IMR-90 (cell line): Measurements from ENCODE around the gene RARB. TPM values are rescaled to one million over a fixed set of nuclear protein-coding genes. Genes with fewer than 3 reads are reported as not detected.

Experiments
- ATAC-seq: fragments of 200-7000 bp; cut with Tn5 transposase; 2 replicates; pipeline ENCODE4 v1.9.1; 2020; ENCODE audit warnings: low read depth, mild to moderate bottlenecking, moderate library complexity
- BruUV-seq: library from RNA; stranded (reverse); fragments of 400-500 nt; replicated peaks from 2 replicates; lab custom pipeline; 2021; lab: Mats Ljungman, UMichigan
- CTCF ChIA-PET: fragments of 300-600 bp; formaldehyde crosslinking; extraction: SDS; loops from one replicate; lab custom pipeline; 2021; ENCODE audit warnings: antibody characterized with exemption; lab: Yijun Ruan, JAX
- POLR2A ChIA-PET: fragments of 300-600 bp; sonication (Branson Sonifier 250); formaldehyde crosslinking; loops from one replicate; lab custom pipeline; 2022; ENCODE audit warnings: antibody characterized with exemption; ENCODE audit not compliant: unreplicated experiment; lab: Charles Lee
- DNase-seq: peaks from one replicate; pipeline ENCODE4 v3.0.0; 2013
- H2AFZ ChIP-seq: replicated peaks from 2 replicates; pipeline ENCODE3; 2013; ENCODE audit warnings: low read length, mild to moderate bottlenecking; ENCODE audit not compliant: poor library complexity
- H2AK5ac ChIP-seq: 2 replicates; pipeline ENCODE4 v1.6.1; 2013; ENCODE audit warnings: low read depth, low read length, inconsistent platforms
- H2AK9ac ChIP-seq: replicated peaks from 2 replicates; pipeline ENCODE3; 2013; ENCODE audit warnings: mild to moderate bottlenecking, low read depth, low read length, moderate library complexity; ENCODE audit not compliant: poor library complexity
- H2BK120ac ChIP-seq: 2 replicates; pipeline ENCODE4 v1.6.1; 2013; ENCODE audit warnings: low read depth, low read length, inconsistent platforms
- H2BK15ac ChIP-seq: 3 replicates; pipeline ENCODE4 v1.6.1; 2013; ENCODE audit warnings: low read depth, low read length, inconsistent platforms
- H2BK20ac ChIP-seq: 2 replicates; pipeline ENCODE4 v1.6.1; 2013; ENCODE audit warnings: low read depth, mild to moderate bottlenecking, inconsistent platforms, low read length, moderate library complexity
- H2BK5ac ChIP-seq: 2 replicates; pipeline ENCODE4 v1.6.1; 2013; ENCODE audit warnings: mild to moderate bottlenecking, low read depth, low read length, inconsistent platforms; ENCODE audit not compliant: poor library complexity, severe bottlenecking
- H3K14ac ChIP-seq: replicated peaks from 2 replicates; pipeline ENCODE4 v1.6.1; 2013; ENCODE audit warnings: low read depth, low read length, inconsistent platforms
- H3K18ac ChIP-seq: 2 replicates; pipeline ENCODE4 v1.6.1; 2013; ENCODE audit warnings: low read depth, low read length, control low read depth
- H3K23ac ChIP-seq: 2 replicates; pipeline ENCODE4 v1.6.1; 2013; ENCODE audit warnings: low read depth, low read length, inconsistent platforms
- H3K27ac ChIP-seq: 2 replicates; pipeline ENCODE4 v1.5.1; 2013; ENCODE audit warnings: mild to moderate bottlenecking, control low read depth, low read length; ENCODE audit not compliant: insufficient read depth
- H3K27me3 ChIP-seq: 2 replicates; pipeline ENCODE4 v1.6.1; 2013; ENCODE audit warnings: low read length; ENCODE audit not compliant: control insufficient read depth, insufficient read depth
- H3K36me3 ChIP-seq: 2 replicates; pipeline ENCODE4 v1.6.1; 2013; ENCODE audit warnings: low read length, mixed read lengths; ENCODE audit not compliant: control insufficient read depth, insufficient read depth
- H3K4ac ChIP-seq: 2 replicates; pipeline ENCODE4 v1.6.1; 2013; ENCODE audit warnings: low read depth, low read length, inconsistent platforms
- H3K4me1 ChIP-seq: 2 replicates; pipeline ENCODE4 v1.6.1; 2013; ENCODE audit warnings: low read length, mixed read lengths; ENCODE audit not compliant: control insufficient read depth, insufficient read depth
- H3K4me2 ChIP-seq: 2 replicates; pipeline ENCODE4 v1.6.1; 2013; ENCODE audit warnings: low read depth, mild to moderate bottlenecking, control low read depth, low read length, moderate library complexity
- H3K4me3 ChIP-seq: 2 replicates; pipeline ENCODE4 v1.5.1; 2013; ENCODE audit warnings: low read depth, mild to moderate bottlenecking, control low read depth, low read length, moderate library complexity; ENCODE audit not compliant: insufficient read depth
- H3K56ac ChIP-seq: 2 replicates; pipeline ENCODE4 v1.6.1; 2013; ENCODE audit warnings: low read length, inconsistent platforms; ENCODE audit not compliant: insufficient read depth; ENCODE audit errors: extremely low read depth
- H3K79me1 ChIP-seq, 2 experiments: 2 replicates each; pipeline ENCODE4 v1.6.1; 2013; ENCODE audit warnings: low read length in 2 of 2, inconsistent platforms in 1 of 2, low read depth in 1 of 2
- H3K9ac ChIP-seq: 2 replicates; pipeline ENCODE4 v1.6.1; 2013; ENCODE audit warnings: low read depth, low read length, control low read depth
- H3K9me1 ChIP-seq: 2 replicates; pipeline ENCODE4 v1.6.1; 2013; ENCODE audit warnings: low read length, inconsistent platforms; ENCODE audit not compliant: insufficient read depth
- H3K9me3 ChIP-seq: 2 replicates; pipeline ENCODE4 v1.6.1; 2013; ENCODE audit warnings: low read length; ENCODE audit not compliant: control insufficient read depth, insufficient read depth
- H4K20me1 ChIP-seq: 2 replicates; pipeline ENCODE4 v1.6.1; 2013; ENCODE audit warnings: low read length, inconsistent platforms; ENCODE audit not compliant: insufficient read depth
- H4K5ac ChIP-seq: 2 replicates; pipeline ENCODE4 v1.6.1; 2013; ENCODE audit warnings: mild to moderate bottlenecking, low read depth, low read length, control low read depth
- H4K8ac ChIP-seq, 2 experiments: 2 replicates each; pipeline ENCODE4 v1.6.1; 2013; ENCODE audit warnings: low read depth in 2 of 2, low read length in 2 of 2, control low read depth in 1 of 2, inconsistent platforms in 1 of 2
- H4K91ac ChIP-seq: 2 replicates; pipeline ENCODE4 v1.6.1; 2013; ENCODE audit warnings: low read depth, low read length, inconsistent platforms; ENCODE audit not compliant: insufficient read depth
- CTCF ChIP-seq: conservative IDR thresholded peaks from 2 replicates; pipeline ENCODE4 v1.5.1; 2012; ENCODE audit warnings: mild to moderate bottlenecking, low read depth, low read length, improper control_type of control experiment
- WGBS, 2 experiments: methylation state at CpG; one replicate each; pipeline versions ENCODE4 v1.1.5 to v1.1.7; 2013; ENCODE audit warnings: missing lambda C conversion rate in 2 of 2; ENCODE audit not compliant: insufficient read length in 1 of 2; ENCODE audit errors: extremely low coverage in 2 of 2; 5-methylcytosine and 5-hydroxymethylcytosine counted together
- dilution Hi-C: fragments of 300-500 bp; cut with HindIII; formaldehyde crosslinking; loops from one replicate; pipeline ENCODE4 v1.14.3; 2018; ENCODE audit warnings: low sequenced_read_pairs; ENCODE audit not compliant: unreplicated experiment
- in situ Hi-C: fragments of 300-500 bp; cut with MboI; formaldehyde crosslinking; loops from 3 replicates; pipeline ENCODE4 v1.14.3; 2019; ENCODE audit warnings: low sequenced_read_pairs, inconsistent platforms, mixed read lengths
- intact Hi-C: fragments of 100-400 bp; cut with micrococcal nuclease; formaldehyde crosslinking; loops from 2 replicates; pipeline ENCODE4 v1.10.0; 2022
- polyA plus RNA-seq, 3 experiments: library from polyadenylated mRNA; depleted of rRNA; stranded (reverse); fragments of >200 nt; gene quantifications; 2 replicates each; pipeline ENCODE4 v1.2.3, GENCODE V29; 2012; ENCODE audit warnings: low replicate concordance in 1 of 3
- total RNA-seq: library from RNA; depleted of rRNA; stranded (reverse); fragments of >200 nt; gene quantifications from 2 replicates; pipeline ENCODE4 v1.2.3, GENCODE V29; 2012

The RARB gene
- total and polyA plus RNA-seq, 2 of the 4 experiments (the other 2 are of a cell fraction), result 0.53 to 1.4 TPM

GRCh38 chr3:25505581-25505980 lies 77.5 kb downstream of the RARB start:
- H3K56ac ChIP-seq, result no peak overlapping the region
- H3K23ac ChIP-seq, result no peak overlapping the region
- ChIA-PET CTCF (no interaction called here), POLR2A (no interaction called here)
- no peak overlapping the region for H3K4ac ChIP-seq
- no peaks in the 10 kb centered on the region for H3K27me3 ChIP-seq
- no peak overlapping the region for H3K18ac ChIP-seq
- in situ Hi-C loops (no loop called here), intact Hi-C loops (no loop called here), dilution Hi-C loops (no loop called here)
- H2BK20ac ChIP-seq, result no peak overlapping the region
- H3K27ac ChIP-seq, result no peak overlapping the region
- H4K5ac ChIP-seq, result no peak overlapping the region
- H4K20me1 ChIP-seq, result no peaks in the 10 kb centered on the region; the same call in 1 of the 2 replicates
- H2BK15ac ChIP-seq, result no peak overlapping the region
- H2AK9ac ChIP-seq, result no peak overlapping the region
- no peak for ATAC-seq
- H3K79me1 ChIP-seq, result no peaks in the 10 kb centered on the region
- no peak for TF ChIP-seq CTCF
- no peak overlapping the region for H3K14ac ChIP-seq
- no peaks in the 10 kb centered on the region for H3K36me3 ChIP-seq
- no peak overlapping the region for H3K4me3 ChIP-seq
- no peak overlapping the region for H4K8ac ChIP-seq
- H3K9ac ChIP-seq, result no peak overlapping the region
- H3K4me1 ChIP-seq, result no peaks in the 10 kb centered on the region
- no TSS peak for BruUV-seq
- no peak overlapping the region for H2BK120ac ChIP-seq
- H4K91ac ChIP-seq, result no peak overlapping the region
- 58% methylated on average over 3 of the region's 4 CpGs; no CpG with 5 or more reads in 1 of the 2 experiments for WGBS, 2 experiments
- no peaks in the 10 kb centered on the region for H3K9me3 ChIP-seq
- no peak for DNase-seq
- H2AFZ ChIP-seq, result no peak overlapping the region
- no peak overlapping the region for H3K4me2 ChIP-seq
- H2BK5ac ChIP-seq, result no peak overlapping the region
- H2AK5ac ChIP-seq, result no peak overlapping the region
- no peaks in the 10 kb centered on the region for H3K9me1 ChIP-seq
